Measurements from ENCODE around the gene FGF14.

The FGF14 gene

GRCh38 chr13:101978552-101979315 is 423.1 kb downstream of the FGF14 start:
- TF ChIP-seq CTCF (IDR thresholded peaks at IDR 0.05; ENCODE audit: extremely low read depth, insufficient read depth, missing control alignments), result no peak
- no peak for DNase-seq (ENCODE audit: low spot score)
- in situ Hi-C loops (cut with MboI; ENCODE audit: low pct_unique_long_range_greater_than_20kb, low sequenced_read_pairs, unreplicated experiment), result no loop called here

- TF ChIP-seq CTCF (IDR thresholded peaks at IDR 0.05; ENCODE audit: extremely low read depth, insufficient read depth, missing control alignments), result no peak
- DNase-seq (ENCODE audit: low spot score), result no peak
- in situ Hi-C loops (cut with MboI; ENCODE audit: low pct_unique_long_range_greater_than_20kb, low sequenced_read_pairs, unreplicated experiment), result no loop called here
Observed at GRCh38 chr13:101977475-101977874, 424.4 kb downstream of the FGF14 start.

GRCh38 chr13:101972191-101972590 is 429.7 kb downstream of the FGF14 start:
- TF ChIP-seq CTCF (IDR thresholded peaks at IDR 0.05; ENCODE audit: extremely low read depth, insufficient read depth, missing control alignments), result no peak
- in situ Hi-C loops (cut with MboI; ENCODE audit: low pct_unique_long_range_greater_than_20kb, low sequenced_read_pairs, unreplicated experiment), result no loop called here
- DNase-seq (ENCODE audit: low spot score), result no peak

- TF ChIP-seq CTCF (IDR thresholded peaks at IDR 0.05; ENCODE audit: extremely low read depth, insufficient read depth, missing control alignments), result no peak
- no peak for DNase-seq (ENCODE audit: low spot score)
- in situ Hi-C loops (cut with MboI; ENCODE audit: low pct_unique_long_range_greater_than_20kb, low sequenced_read_pairs, unreplicated experiment), result no loop called here
Observed at GRCh38 chr13:101970341-101970740, 431.5 kb downstream of the FGF14 start.

GRCh38 chr13:101967781-101968180 is 434.1 kb downstream of the FGF14 start:
- no peak for DNase-seq (ENCODE audit: low spot score)
- TF ChIP-seq CTCF (IDR thresholded peaks at IDR 0.05; ENCODE audit: extremely low read depth, insufficient read depth, missing control alignments), result no peak
- in situ Hi-C loops (cut with MboI; ENCODE audit: low pct_unique_long_range_greater_than_20kb, low sequenced_read_pairs, unreplicated experiment), result no loop called here

GRCh38 chr13:101967216-101967615 is 434.6 kb downstream of the FGF14 start:
- in situ Hi-C loops (cut with MboI; ENCODE audit: low pct_unique_long_range_greater_than_20kb, low sequenced_read_pairs, unreplicated experiment), result no loop called here
- no peak for DNase-seq (ENCODE audit: low spot score)
- TF ChIP-seq CTCF (IDR thresholded peaks at IDR 0.05; ENCODE audit: extremely low read depth, insufficient read depth, missing control alignments), result no peak

Measured in GM13977 (cell line).